SK-N-MC (cell line): Measurements from ENCODE around the gene DOCK8.

Experiments used
- EZH2 ChIP-seq: fragments of 200-600 bp; sonication (generic); IDR thresholded peaks from one replicate; pipeline ENCODE4 v1.6.1; 2017; ENCODE audit warnings: antibody characterized with exemption
- FOXP2 ChIP-seq: optimal IDR thresholded peaks from 2 replicates; pipeline ENCODE3; 2011; ENCODE audit warnings: mild to moderate bottlenecking, moderate library complexity; ENCODE audit not compliant: insufficient read depth; ENCODE audit errors: extremely low read length, control extremely low read depth
- POLR2AphosphoS5 ChIP-seq: IDR thresholded peaks from 2 replicates; pipeline ENCODE4 v1.6.1; 2012; ENCODE audit warnings: mild to moderate bottlenecking, low read depth, low read length, borderline replicate concordance

DNA sequence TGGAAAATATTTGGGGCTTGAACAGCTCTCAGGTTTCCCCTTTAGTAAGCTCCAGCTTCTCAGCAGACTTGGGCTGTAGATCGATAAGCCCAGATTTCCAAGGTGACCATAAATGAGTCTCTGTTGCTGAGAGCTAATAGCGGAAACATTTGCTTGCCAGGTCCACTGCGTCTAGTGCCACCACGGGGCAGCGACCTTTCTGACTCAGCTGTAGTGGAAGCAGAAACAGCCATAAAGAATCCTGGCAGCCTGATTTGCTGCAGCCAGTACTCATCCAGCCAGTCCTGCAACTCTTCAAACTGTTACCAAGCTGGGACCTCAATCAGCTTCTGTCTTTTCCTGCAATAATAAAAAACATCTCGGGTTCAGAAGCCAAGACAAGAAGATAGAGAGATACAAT, 241.7 kb downstream of the DOCK8 start:
- TF ChIP-seq POLR2AphosphoS5, result no peak
- TF ChIP-seq EZH2, result no peak
- no peak for TF ChIP-seq FOXP2
